GM19468 (cell line): ENCODE measurements around the gene ZNF117.
"Not testable (repeated sequence)": the region's sequence is repeated elsewhere in the genome, so short reads cannot be mapped to it uniquely, and the experiment has no call there.

Experiments
- ATAC-seq: cut with Tn5 transposase; IDR thresholded peaks from one replicate; pipeline ENCODE4 v1.9.1; 2021; ENCODE audit warnings: mild to moderate bottlenecking, moderate library complexity, moderate number of reproducible peaks; ENCODE audit not compliant: unreplicated experiment; ENCODE audit errors: extremely low read depth

The ZNF117 gene

GRCh38 chr7:64990936-64991335, at the start of gene ZNF117:
ZNF117 (minus strand) TSS chr7:64991036.
- no peak for ATAC-seq

DNA sequence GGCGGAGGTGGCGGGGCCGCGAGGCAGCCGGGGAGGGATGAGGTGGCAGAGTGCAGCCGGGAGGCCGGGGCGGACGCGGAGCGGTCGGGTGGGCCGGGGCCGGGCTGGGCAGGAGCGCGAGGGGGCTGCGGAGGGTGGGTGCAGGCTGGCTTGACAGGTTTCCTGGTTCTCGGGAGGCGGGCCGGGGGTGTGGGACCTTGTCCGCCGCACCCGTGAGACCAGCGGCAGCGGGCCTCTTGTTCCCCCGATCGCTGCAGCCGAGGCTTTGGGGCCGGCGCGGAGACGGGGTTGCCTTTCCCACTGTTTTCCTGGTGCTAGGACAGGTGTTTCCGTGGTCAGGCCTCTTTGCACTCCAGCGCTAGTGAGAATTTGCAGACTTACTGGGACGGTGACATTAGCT, 47.9 kb upstream of the ZNF117 start:
- not testable (repeated sequence) for ATAC-seq

- ATAC-seq = peak; percentile 80
Measured at GRCh38 chr7:65037740-65038688, 47.2 kb upstream of the ZNF117 start.

DNA sequence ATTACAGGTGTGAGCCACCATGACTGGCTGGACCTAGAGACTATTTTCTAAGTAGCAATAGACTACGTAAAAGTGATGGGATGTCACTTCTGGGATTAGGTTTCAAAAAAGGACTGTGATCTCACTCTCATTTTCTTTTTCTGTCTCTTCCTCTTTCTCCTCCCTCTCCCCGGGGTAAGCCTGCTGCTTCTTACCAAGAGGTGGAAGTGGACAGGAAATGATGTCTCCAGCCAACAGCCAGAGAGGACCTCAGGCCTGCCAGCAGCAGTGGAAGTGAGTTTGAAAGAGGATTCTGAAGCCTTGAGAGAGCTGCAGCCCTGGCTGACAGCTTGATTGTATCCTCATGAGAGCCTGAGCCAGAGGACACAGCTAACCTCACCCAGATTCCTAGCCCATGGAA, 45.7 kb upstream of the ZNF117 start:
- not testable (repeated sequence) for ATAC-seq

DNA sequence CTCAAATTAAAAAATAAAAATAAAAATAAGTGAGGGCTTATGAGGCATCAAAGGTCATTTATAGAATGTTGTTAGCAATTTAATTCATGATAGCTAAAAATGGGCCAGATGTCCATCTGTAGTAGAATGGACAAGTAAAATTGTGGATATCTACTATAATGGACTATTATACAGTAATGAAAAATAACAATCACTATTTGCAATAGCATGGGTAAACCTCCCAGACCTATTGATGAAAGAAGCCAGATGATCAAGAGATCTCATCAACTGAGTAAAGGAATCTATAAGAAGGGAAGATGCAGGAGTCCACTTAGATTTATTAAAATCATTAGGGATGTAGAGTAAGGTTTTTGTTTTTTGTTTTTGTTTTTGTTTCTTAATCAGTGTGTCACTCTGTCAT, 44.6 kb upstream of the ZNF117 start:
- ATAC-seq = not testable (repeated sequence)

DNA sequence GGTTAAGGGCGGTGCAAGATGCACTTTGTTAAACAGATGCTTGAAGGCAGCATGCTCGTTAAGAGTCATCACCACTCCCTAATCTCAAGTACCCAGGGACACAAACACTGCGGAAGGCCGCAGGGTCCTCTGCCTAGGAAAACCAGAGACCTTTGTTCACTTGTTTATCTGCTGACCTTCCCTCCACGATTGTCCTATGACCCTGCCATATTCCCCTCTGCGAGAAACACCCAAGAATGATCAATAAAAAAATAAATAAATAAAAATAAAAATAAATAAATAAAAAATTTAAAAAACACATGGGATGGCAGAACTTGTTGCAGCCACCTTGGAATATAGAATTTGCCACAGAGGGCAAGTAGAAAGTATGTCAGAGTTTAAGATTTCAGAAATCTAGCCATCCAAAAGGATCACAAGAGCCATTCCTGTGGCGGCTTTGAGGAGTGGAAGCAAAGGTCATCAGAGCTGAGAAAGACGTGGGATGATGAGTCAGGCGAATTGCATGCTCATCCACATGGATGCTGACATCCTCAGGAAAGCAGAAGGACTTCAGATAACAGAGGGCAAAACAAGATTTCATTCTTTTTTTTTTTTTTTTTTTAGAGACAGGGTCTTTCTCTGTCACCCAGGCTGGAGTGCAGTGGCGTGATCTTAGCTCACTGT, 43.4 kb upstream of the ZNF117 start:
- not testable (repeated sequence) for ATAC-seq

DNA sequence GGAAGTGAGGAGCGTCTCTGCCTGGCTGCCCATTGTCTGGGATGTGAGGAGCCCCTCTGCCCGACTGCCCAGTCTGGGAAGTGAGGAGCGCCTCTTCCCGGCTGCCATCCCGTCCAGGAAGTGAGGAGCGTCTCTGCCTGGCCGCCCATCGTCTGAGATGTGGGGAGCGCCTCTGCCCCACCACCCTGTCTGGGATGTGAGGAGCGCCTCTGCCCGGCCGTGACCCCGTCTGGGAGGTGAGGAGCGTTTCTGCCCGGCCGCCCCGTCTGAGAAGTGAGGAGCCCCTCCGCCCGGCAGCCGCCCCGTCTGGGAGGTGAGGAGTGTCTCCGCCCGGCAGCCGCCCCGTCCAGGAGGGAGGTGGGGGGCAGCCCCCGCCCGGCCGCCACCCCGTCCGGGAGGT, 42.6 kb upstream of the ZNF117 start:
- ATAC-seq = not testable (repeated sequence)

- not testable (repeated sequence) for ATAC-seq
Measured at GRCh38 chr7:65025023-65025422, 34.2 kb upstream of the ZNF117 start.

- ATAC-seq = not testable (repeated sequence)
Measured at GRCh38 chr7:65020978-65021377, 30.1 kb upstream of the ZNF117 start.

DNA sequence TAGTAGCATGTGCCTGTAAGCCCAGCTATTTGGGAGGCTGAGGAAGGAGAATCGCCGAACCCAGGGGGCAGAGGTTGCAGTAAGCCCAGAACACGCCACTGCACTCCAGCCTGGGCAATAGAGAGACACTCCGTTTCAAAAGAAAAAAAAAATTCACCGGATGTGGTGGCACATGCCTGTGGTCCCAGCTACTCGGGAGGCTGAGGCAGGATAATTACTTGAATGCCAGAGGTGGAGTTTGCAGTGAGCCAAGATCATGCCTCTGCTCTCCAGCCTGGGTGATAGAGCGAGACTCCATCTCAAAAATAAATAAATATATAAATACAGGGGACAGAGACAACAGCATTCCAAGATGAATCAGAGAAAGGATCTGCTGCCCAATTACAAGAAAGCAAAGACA, 19.0 kb upstream of the ZNF117 start:
- not testable (repeated sequence) for ATAC-seq

- not testable (repeated sequence) for ATAC-seq
Measured at GRCh38 chr7:65009394-65009793, 18.6 kb upstream of the ZNF117 start.

DNA sequence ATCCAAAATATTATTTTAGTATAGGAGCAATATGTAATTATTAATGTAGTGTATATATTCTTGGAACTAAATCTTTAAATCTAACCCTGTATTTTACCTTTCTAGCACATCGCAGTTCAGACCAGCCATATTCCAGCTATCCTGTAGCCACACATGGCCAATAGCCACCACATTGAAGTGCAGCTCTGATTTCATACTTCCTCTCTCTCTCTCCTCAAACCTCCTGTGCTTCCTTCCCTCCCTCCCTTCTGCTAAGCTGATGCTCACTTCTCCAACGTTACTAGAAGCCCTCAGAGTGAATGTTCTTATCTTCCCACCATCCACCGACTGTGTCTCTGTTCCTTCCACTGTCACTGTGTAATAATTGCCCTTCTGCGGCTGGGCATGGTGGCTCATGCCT, 16.2 kb upstream of the ZNF117 start:
- ATAC-seq = not testable (repeated sequence)

GRCh38 chr7:65006094-65006992, 15.5 kb upstream of the ZNF117 start, which contains the start of gene ERV3-1:
ERV3-1 (minus strand) TSS chr7:65006687; CDS start chr7:64993026, 13,661 bp downstream.
- peak; percentile 99 for ATAC-seq

DNA sequence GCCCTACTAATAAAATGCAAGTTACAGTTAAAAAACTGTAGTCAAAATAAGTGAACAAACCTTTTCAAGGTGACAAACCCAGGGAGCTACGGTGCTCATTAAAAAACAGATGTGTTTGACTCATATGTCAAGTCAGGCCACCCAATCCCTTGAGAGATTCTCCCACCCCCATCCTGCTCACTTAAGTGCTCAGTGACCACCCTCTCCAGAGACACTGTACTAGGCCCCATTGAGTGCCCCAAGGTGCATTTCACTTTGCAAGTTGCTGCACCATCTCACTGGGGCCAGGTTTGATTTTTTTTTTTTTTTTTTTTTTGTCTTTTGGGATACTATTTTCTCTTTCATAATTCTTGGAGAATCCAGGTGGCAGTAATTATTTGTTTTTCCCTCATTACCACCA, 13.7 kb upstream of the ZNF117 start:
- ATAC-seq = no peak

GRCh38 chr7:65002972-65003585, 12.2 kb upstream of the ZNF117 start:
- no peak for ATAC-seq

DNA sequence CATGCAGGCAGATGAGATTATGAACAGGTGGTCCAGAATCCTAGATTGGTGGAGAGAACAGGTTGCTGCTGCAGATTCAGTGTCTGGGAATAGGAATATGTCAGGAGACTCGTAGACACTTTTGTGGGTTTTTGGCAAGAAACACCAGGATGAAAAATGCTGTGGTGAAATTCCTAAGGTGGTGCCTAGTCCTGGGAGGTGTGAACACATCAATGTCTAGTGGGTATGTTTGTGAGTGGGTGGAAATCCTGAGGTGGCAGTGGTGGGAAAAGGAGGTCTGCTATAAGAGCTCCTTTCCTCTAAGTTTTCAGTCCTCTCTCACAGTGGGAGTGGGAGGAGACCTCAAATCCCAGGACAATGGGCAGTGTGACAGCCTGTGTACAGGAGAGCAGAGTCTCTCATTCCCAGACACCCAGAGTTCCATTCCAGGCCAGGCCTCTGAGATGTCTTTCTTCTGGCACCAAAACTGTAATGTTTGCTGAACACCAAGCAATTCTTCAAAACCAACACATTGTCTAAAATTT, 10.5 kb upstream of the ZNF117 start:
- ATAC-seq = no peak

- ATAC-seq = no peak
Measured at GRCh38 chr7:64999165-65000004, 8.5 kb upstream of the ZNF117 start.

DNA sequence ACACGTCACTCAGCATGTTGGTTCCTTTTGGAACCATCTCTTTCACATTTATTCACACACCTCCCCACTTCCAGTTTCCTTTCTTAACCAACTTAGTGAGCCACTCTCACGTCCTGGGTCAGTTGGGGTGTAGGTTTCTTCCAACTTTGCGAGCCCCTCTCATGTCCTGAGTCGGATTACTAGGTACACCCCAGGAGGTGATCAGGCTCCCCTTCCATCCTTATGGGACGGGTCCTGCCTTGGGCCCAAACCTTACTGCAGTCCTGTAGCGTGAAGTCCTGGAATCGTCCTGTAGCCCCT, 8.0 kb upstream of the ZNF117 start:
- no peak for ATAC-seq

DNA sequence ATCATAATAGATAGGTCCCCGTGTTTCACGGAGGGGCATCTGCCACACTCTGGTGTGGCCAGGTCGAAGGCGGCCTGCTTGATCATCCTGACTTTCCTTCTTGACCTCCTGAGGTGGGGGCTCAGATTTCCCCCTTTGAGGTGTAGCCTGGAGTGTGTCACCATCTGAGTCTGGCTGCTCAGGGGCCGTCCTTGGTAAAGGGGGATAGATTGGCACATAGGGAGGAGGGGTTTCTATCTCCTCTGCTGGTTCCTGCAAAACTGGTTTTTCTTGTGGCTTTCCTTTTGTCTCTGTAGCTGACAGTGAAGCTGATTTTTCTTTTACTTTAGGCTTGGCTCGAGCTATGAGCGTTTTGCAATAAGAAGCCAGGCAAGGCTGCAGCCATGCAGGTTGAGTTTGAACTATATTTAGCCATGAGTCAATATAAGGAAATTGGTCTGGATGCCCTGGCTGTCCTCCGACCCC, 7.1 kb upstream of the ZNF117 start:
- ATAC-seq = no peak
